Keratinocyte (primary cell): ENCODE results near the gene ADH6. TPM values are rescaled to one million over a fixed set of nuclear protein-coding genes. Genes with fewer than 3 reads are reported as not detected.

Experiments
- DNase-seq: peaks from one replicate; pipeline ENCODE4 v3.0.0-alpha.2; 2011; ENCODE audit warnings: low read depth, missing footprints, low spot score
- FAIRE-seq: peaks from 2 replicates; lab custom pipeline; 2011; peaks lifted over from hg19 to GRCh38; lab: Jason Lieb, UNC
- H2AFZ ChIP-seq: 2 replicates; pipeline ENCODE4 v1.6.0; 2012; ENCODE audit warnings: low read length, control low read depth, inconsistent platforms; ENCODE audit not compliant: control insufficient read depth
- H3K27ac ChIP-seq: 2 replicates; pipeline ENCODE4 v1.5.1; 2011; ENCODE audit warnings: low read length; ENCODE audit not compliant: control insufficient read depth, insufficient read depth
- H3K27me3 ChIP-seq: 3 replicates; pipeline ENCODE4 v1.6.0; 2011; ENCODE audit warnings: low read length; ENCODE audit not compliant: control insufficient read depth, insufficient read depth; ENCODE audit errors: extremely low read depth
- H3K36me3 ChIP-seq, 2 experiments: 2 replicates in 1 of 2; 3 replicates in 1 of 2; pipeline ENCODE4 v1.5.1; 2011; ENCODE audit warnings: low read length in 2 of 2, mild to moderate bottlenecking in 1 of 2; ENCODE audit not compliant: control insufficient read depth in 2 of 2, insufficient read depth in 2 of 2; ENCODE audit errors: extremely low read depth in 1 of 2
- H3K4me1 ChIP-seq: 3 replicates; pipeline ENCODE4 v1.5.1; 2011; ENCODE audit warnings: low read length; ENCODE audit not compliant: control insufficient read depth, insufficient read depth; ENCODE audit errors: extremely low read depth
- H3K4me2 ChIP-seq: 3 replicates; pipeline ENCODE4 v1.6.0; 2011; ENCODE audit warnings: low read depth, low read length; ENCODE audit not compliant: control insufficient read depth, insufficient read depth; ENCODE audit errors: extremely low read depth
- H3K4me3 ChIP-seq, 3 experiments: fragments of 200-600 bp in 1 of 3; sonication (generic) in 1 of 3; 2 replicates in 2 of 3; 3 replicates in 1 of 3; pipeline ENCODE4 v1.5.1; 2011 to 2016; ENCODE audit warnings: low read length in 3 of 3, mild to moderate bottlenecking in 3 of 3, control low read depth in 2 of 3, inconsistent platforms in 1 of 3, low read depth in 1 of 3, mixed read lengths in 1 of 3, mixed run types in 1 of 3, moderate library complexity in 1 of 3; ENCODE audit not compliant: control insufficient read depth in 2 of 3, insufficient read depth in 2 of 3; ENCODE audit errors: extremely low read depth in 1 of 3
- H3K79me2 ChIP-seq: 2 replicates; pipeline ENCODE4 v1.6.0; 2012; ENCODE audit warnings: low read length; ENCODE audit not compliant: control insufficient read depth, insufficient read depth
- H3K9ac ChIP-seq: 3 replicates; pipeline ENCODE4 v1.6.0; 2011; ENCODE audit warnings: low read length; ENCODE audit not compliant: control insufficient read depth, insufficient read depth; ENCODE audit errors: extremely low read depth
- H3K9me1 ChIP-seq: 3 replicates; pipeline ENCODE4 v1.6.0; 2011; ENCODE audit warnings: low read length; ENCODE audit not compliant: control insufficient read depth, insufficient read depth; ENCODE audit errors: extremely low read depth
- H3K9me3 ChIP-seq: 2 replicates; pipeline ENCODE4 v1.5.1; 2012; ENCODE audit warnings: low read depth, low read length; ENCODE audit not compliant: control insufficient read depth
- H4K20me1 ChIP-seq: 3 replicates; pipeline ENCODE4 v1.6.0; 2011; ENCODE audit warnings: low read length; ENCODE audit not compliant: control insufficient read depth, insufficient read depth; ENCODE audit errors: extremely low read depth
- CTCF ChIP-seq, 3 experiments: IDR thresholded peaks in 1 of 3; conservative IDR thresholded peaks in 1 of 3; optimal IDR thresholded peaks in 1 of 3; 2 replicates in 2 of 3; 3 replicates in 1 of 3; pipeline versions ENCODE3 to v1.5.1; 2011; ENCODE audit warnings: low read length in 3 of 3, mild to moderate bottlenecking in 3 of 3, moderate library complexity in 2 of 3, control low read depth in 1 of 3, inconsistent platforms in 1 of 3; ENCODE audit not compliant: insufficient read depth in 2 of 3; ENCODE audit errors: extremely low read depth in 1 of 3
- EZH2 ChIP-seq: IDR thresholded peaks from one replicate; pipeline ENCODE4 v1.6.1; 2012; ENCODE audit warnings: inconsistent platforms, mild to moderate bottlenecking, low read length, moderate library complexity
- dilution Hi-C: fragments of 300-500 bp; cut with MboI; formaldehyde crosslinking; loops from one replicate; pipeline ENCODE4 v1.7.0; 2020; ENCODE audit warnings: low sequenced_read_pairs; ENCODE audit not compliant: extremely low pct_ligation_motif_present
- polyA plus RNA-seq, 5 experiments: library from polyadenylated mRNA; depleted of rRNA in 3 of 5; stranded (reverse) in 3 of 5; stranded (forward) in 1 of 5; unstranded in 1 of 5; fragments of >200 nt; gene quantifications; 1 replicate in 1 of 5; 2 replicates in 3 of 5; 3 replicates in 1 of 5; pipeline versions ENCODE4 v1.2.1 to v1.2.3, GENCODE V29; 2011 to 2012; ENCODE audit warnings: missing spikeins in 2 of 5, low read depth in 1 of 5, low replicate concordance in 1 of 5

The ADH6 gene
- polyA plus RNA-seq, 1 donor (not counting 4 experiments of a cell fraction or from before 2014, with no cell fraction given), result not detected

- H3K36me3 ChIP-seq, result peaks cover 0 to 1% of the 10 kb centered on the region in 2 experiments
- H3K4me2 ChIP-seq, result no peak overlapping the region
- no peaks in the 10 kb centered on the region for H4K20me1 ChIP-seq
- no peak overlapping the region for H2AFZ ChIP-seq
- no peaks in the 10 kb centered on the region for H3K4me1 ChIP-seq
- H3K27ac ChIP-seq, result no peak overlapping the region
- no peaks in the 10 kb centered on the region for H3K9me3 ChIP-seq
- no peaks in the 10 kb centered on the region for H3K27me3 ChIP-seq
- no peaks in the 10 kb centered on the region for H3K9me1 ChIP-seq
- FAIRE-seq, result no peak
- DNase-seq, result no peak
- no peaks in the 10 kb centered on the region for H3K79me2 ChIP-seq
- H3K9ac ChIP-seq, result no peak overlapping the region
- dilution Hi-C loops, result no loop called here
- TF ChIP-seq CTCF (optimal IDR thresholded peaks at IDR 0.05 in 1 of 3, IDR thresholded peaks at IDR 0.05 in 1 of 3, conservative IDR thresholded peaks at IDR 0.05 in 1 of 3; ENCODE audit: extremely low read depth in 1 of 3, insufficient read depth in 2 of 3, low read length in 3 of 3) (peak in 1 of 3 experiments; percentile 18), EZH2 (no peak)
- H3K4me3 ChIP-seq, result no peak overlapping the region
Observed at GRCh38 chr4:99159699-99160098, 59.3 kb downstream of the ADH6 start.

- H2AFZ ChIP-seq, result no peak overlapping the region
- H3K27ac ChIP-seq, result no peak overlapping the region
- H4K20me1 ChIP-seq, result no peaks in the 10 kb centered on the region
- FAIRE-seq (no peak), DNase-seq (no peak)
- H3K4me2 ChIP-seq, result no peak overlapping the region
- H3K79me2 ChIP-seq, result no peaks in the 10 kb centered on the region
- H3K9ac ChIP-seq, result no peak overlapping the region
- no peaks in the 10 kb centered on the region for H3K9me1 ChIP-seq
- dilution Hi-C loops, result no loop called here
- TF ChIP-seq EZH2 (no peak), CTCF (optimal IDR thresholded peaks at IDR 0.05 in 1 of 3, IDR thresholded peaks at IDR 0.05 in 1 of 3, conservative IDR thresholded peaks at IDR 0.05 in 1 of 3; ENCODE audit: extremely low read depth in 1 of 3, insufficient read depth in 2 of 3, low read length in 3 of 3) (no peak)
- H3K9me3 ChIP-seq, result no peaks in the 10 kb centered on the region
- no peak overlapping the region for H3K4me3 ChIP-seq
- no peaks in the 10 kb centered on the region for H3K4me1 ChIP-seq
- H3K36me3 ChIP-seq, result peaks cover 0 to 1% of the 10 kb centered on the region in 2 experiments
- H3K27me3 ChIP-seq, result no peaks in the 10 kb centered on the region
Observed at GRCh38 chr4:99157478-99157935, 61.5 kb downstream of the ADH6 start.
